ENCODE measurements around the gene CDC42BPB.

Gene CDC42BPB

DNA sequence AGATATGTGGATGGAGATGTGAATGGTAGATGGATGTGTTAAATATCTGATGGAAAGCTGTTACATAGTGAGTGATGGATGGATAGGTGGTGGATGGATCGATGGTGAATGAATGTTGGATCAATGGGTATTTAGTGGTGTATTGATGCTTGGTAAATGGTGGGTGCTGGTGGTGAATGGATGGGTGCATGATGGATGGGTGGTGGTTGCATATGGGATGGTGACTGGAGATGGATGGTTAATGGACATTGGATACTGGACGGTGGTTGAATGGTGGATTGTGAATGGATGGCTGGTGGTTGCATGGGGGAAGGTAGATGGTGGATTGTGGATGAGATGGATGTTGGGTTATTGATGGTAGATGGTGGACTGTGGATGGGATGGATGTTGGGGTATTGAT lies 24.6 kb upstream of the CDC42BPB start:
- H3K36me3 ChIP-seq (ENCODE audit: control insufficient read depth, insufficient read depth, low read length) = no peaks in the 10 kb centered on the region
- H3K4me3 ChIP-seq (ENCODE audit: low read depth, low read length) = no peak overlapping the region
- peaks cover 57% of the 10 kb centered on the region for H3K27me3 ChIP-seq (ENCODE audit: control insufficient read depth, insufficient read depth, low read length)
- no peak overlapping the region for H3K9ac ChIP-seq (ENCODE audit: low read length)
- H3K4me1 ChIP-seq (ENCODE audit: control insufficient read depth, insufficient read depth, low read length) = peaks cover 2% of the 10 kb centered on the region; the same call in 1 of the 2 replicates
- no peaks in the 10 kb centered on the region for H3K9me3 ChIP-seq (ENCODE audit: control insufficient read depth, insufficient read depth, low read depth, low read length)
- H3K27ac ChIP-seq (ENCODE audit: low read depth, low read length) = no peak overlapping the region

DNA sequence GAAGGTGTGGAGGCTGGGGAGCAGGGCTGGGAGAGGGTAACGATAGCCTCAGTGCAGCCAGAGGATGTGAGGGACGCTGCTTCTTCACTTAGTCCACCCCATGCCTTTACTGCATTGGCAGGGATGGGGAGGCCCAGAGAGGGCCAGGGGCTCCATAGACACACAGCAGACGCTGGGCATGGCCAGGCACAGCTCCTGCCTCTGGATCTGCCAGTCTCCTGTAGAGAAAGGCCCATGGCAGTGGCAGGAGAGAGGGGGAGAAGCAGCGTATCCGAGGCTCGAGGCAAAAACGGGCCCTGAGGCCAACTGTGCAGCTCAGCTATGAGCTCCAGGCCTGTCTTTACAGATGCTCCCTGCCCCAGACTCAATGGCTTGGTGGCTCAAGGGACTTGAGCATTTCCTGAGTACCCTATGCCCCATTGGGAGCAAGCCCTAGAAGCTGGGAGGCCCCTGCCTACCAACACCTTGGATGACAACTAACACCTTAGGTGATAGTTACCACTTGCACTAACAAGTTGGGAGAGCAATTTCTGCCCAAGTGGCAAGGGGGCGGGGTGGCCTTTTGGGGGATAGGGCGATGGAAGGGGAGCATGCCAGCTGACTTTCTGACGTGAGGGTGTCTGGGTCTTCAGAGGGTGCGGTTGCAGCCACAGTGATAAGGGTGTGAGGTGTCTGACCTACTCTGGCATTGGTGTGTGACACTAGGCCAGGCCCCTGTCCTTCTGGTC lies 21.7 kb upstream of the CDC42BPB start:
- H3K9me3 ChIP-seq (ENCODE audit: control insufficient read depth, insufficient read depth, low read depth, low read length) = no peaks in the 10 kb centered on the region
- H3K9ac ChIP-seq (ENCODE audit: low read length) = no peak overlapping the region
- no peaks in the 10 kb centered on the region for H3K36me3 ChIP-seq (ENCODE audit: control insufficient read depth, insufficient read depth, low read length)
- H3K4me3 ChIP-seq (ENCODE audit: low read depth, low read length) = no peak overlapping the region
- H3K27me3 ChIP-seq (ENCODE audit: control insufficient read depth, insufficient read depth, low read length) = peaks cover 48% of the 10 kb centered on the region
- no peak overlapping the region for H3K27ac ChIP-seq (ENCODE audit: low read depth, low read length)
- peaks cover 8% of the 10 kb centered on the region; the same call in 1 of the 2 replicates for H3K4me1 ChIP-seq (ENCODE audit: control insufficient read depth, insufficient read depth, low read length)

DNA sequence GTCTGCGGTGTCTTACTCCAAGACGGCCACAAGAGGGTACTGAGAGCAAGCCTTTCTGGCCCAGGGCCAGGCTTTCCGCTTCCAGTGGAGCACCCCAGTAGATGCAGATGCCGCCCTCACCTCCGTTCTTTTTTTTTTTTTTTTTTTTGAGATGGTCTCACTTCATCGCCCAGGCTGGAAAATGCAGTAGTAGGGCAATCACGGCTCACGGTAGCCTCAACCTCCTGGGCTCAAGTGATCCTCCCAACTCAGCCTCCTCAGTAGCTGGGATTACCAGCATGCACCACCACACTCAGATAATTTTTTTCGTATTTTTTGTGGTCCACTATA lies 21.0 kb upstream of the CDC42BPB start:
- Histone ChIP-seq H3K4me1 (ENCODE audit: control insufficient read depth, insufficient read depth, low read length) (peaks cover 8% of the 10 kb centered on the region; the same call in 1 of the 2 replicates), H3K9me3 (ENCODE audit: control insufficient read depth, insufficient read depth, low read depth, low read length) (no peaks in the 10 kb centered on the region), H3K27me3 (ENCODE audit: control insufficient read depth, insufficient read depth, low read length) (peaks cover 42% of the 10 kb centered on the region), H3K9ac (ENCODE audit: low read length) (no peak overlapping the region), H3K4me3 (ENCODE audit: low read depth, low read length) (no peak overlapping the region), H3K36me3 (ENCODE audit: control insufficient read depth, insufficient read depth, low read length) (no peaks in the 10 kb centered on the region), H3K27ac (ENCODE audit: low read depth, low read length) (no peak overlapping the region)

DNA sequence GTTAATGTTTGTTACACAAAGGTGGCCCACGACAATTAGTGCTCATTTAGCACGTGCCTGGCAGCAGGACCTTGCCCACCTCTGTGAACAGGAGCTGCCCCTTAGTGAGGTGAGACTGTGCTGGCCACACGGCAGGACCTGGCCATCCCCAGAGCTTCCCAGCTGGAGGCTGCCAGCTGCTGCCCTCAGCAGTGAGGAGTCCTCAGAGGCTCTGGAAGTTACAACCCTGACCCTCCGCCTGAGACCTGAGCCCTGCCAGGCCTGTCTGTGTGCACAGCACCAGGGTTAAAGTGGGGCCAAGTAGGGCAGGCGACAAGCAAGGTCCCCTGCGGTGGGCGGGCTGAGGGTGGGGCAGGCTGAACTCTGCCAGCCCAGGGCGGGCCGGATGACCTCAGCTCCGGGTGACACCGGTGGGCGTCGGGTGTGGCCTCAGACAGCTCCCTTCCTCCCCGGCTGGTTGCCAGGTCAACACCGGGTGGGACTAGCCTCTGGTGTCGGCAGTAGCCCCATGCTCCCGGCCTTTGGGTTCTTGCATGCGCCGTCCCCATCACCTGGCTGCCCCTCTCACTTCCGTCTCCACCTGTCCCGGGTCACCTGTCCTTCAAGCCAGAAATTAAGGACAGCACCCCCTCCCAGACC lies 17.5 kb upstream of the CDC42BPB start:
- Histone ChIP-seq H3K36me3 (ENCODE audit: control insufficient read depth, insufficient read depth, low read length) (no peaks in the 10 kb centered on the region), H3K4me3 (ENCODE audit: low read depth, low read length) (peak overlapping the region; percentile 76), H3K27ac (ENCODE audit: low read depth, low read length) (no peak overlapping the region), H3K9ac (ENCODE audit: low read length) (peak overlapping the region; percentile 31), H3K27me3 (ENCODE audit: control insufficient read depth, insufficient read depth, low read length) (peaks cover 12% of the 10 kb centered on the region), H3K9me3 (ENCODE audit: control insufficient read depth, insufficient read depth, low read depth, low read length) (no peaks in the 10 kb centered on the region), H3K4me1 (ENCODE audit: control insufficient read depth, insufficient read depth, low read length) (peaks cover 8% of the 10 kb centered on the region; the same call in 1 of the 2 replicates)

DNA sequence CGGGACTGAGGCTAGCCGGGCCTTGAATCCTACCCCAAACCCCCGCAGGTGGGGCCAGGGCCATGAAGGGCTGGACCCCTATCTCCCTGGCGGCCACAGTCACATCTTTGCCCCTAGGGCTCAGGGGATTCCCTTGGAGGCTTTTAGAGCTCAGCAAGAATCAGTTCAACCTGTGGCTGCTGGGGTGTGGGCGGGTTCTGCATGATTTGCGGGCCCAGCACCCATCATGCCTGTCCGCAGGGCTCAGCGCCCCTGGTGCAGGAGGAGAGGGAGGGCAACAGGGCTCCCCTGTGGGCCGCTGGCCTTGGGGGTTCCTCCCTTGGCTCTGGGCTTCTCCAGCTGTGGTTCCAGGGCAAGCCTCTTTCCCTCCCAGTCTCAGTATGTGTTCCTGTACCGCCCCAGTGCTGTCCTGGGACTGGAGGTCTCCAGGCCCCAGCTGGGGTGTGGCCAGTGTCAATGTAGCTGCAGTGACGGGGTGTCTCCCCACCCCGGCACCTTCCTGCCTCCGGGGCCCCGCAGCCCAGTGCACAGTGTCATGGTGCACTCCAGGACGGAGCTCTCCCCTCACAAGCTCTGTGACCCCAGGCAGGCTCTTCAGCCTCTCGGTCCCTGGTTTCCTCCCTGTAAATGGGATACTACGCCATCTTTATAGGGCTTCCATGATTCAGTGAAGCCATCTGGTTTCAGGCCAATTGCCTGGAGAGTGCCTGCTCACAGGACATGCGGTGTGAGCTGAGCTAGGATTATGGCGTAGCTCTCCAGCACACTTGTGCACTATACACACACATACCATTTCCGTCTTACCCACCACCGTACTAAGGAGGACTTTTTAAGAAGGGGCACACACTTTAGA lies 16.8 kb upstream of the CDC42BPB start:
- Histone ChIP-seq H3K9me3 (ENCODE audit: control insufficient read depth, insufficient read depth, low read depth, low read length) (no peaks in the 10 kb centered on the region), H3K4me1 (ENCODE audit: control insufficient read depth, insufficient read depth, low read length) (peaks cover 8% of the 10 kb centered on the region; the same call in 1 of the 2 replicates), H3K27me3 (ENCODE audit: control insufficient read depth, insufficient read depth, low read length) (peaks cover 10% of the 10 kb centered on the region), H3K36me3 (ENCODE audit: control insufficient read depth, insufficient read depth, low read length) (no peaks in the 10 kb centered on the region), H3K9ac (ENCODE audit: low read length) (no peak overlapping the region), H3K4me3 (ENCODE audit: low read depth, low read length) (no peak overlapping the region), H3K27ac (ENCODE audit: low read depth, low read length) (no peak overlapping the region)

DNA sequence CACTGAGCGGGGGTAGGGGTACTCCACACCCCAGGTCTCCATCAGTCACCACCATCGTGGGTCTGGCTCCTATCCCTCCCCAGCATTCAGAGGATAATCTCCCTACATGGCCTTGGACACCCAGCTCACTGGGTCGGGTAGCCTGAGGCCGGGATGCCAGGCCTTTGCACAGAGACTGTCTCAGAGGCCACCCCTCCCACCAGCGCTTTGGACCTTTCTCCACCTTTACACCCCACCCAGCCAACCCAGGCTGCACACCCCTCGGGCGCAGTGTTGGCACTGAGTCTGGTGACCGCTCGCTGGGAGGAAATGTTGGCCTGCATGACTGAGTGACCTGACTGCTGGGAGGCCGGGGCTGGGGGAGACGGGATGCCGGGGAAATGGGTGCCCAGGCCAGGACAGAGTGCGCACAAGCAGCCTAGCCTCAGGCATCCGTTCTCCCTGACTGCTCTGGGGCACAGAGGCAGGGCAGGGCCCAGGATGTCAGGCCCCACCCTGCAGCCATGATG lies 16.1 kb upstream of the CDC42BPB start:
- H3K9me3 ChIP-seq (ENCODE audit: control insufficient read depth, insufficient read depth, low read depth, low read length) = no peaks in the 10 kb centered on the region
- H3K4me3 ChIP-seq (ENCODE audit: low read depth, low read length) = no peak overlapping the region
- H3K9ac ChIP-seq (ENCODE audit: low read length) = no peak overlapping the region
- no peaks in the 10 kb centered on the region for H3K36me3 ChIP-seq (ENCODE audit: control insufficient read depth, insufficient read depth, low read length)
- H3K4me1 ChIP-seq (ENCODE audit: control insufficient read depth, insufficient read depth, low read length) = peaks cover 8% of the 10 kb centered on the region; the same call in 1 of the 2 replicates
- H3K27me3 ChIP-seq (ENCODE audit: control insufficient read depth, insufficient read depth, low read length) = peaks cover 7% of the 10 kb centered on the region; the same call in 1 of the 2 replicates
- H3K27ac ChIP-seq (ENCODE audit: low read depth, low read length) = no peak overlapping the region

DNA sequence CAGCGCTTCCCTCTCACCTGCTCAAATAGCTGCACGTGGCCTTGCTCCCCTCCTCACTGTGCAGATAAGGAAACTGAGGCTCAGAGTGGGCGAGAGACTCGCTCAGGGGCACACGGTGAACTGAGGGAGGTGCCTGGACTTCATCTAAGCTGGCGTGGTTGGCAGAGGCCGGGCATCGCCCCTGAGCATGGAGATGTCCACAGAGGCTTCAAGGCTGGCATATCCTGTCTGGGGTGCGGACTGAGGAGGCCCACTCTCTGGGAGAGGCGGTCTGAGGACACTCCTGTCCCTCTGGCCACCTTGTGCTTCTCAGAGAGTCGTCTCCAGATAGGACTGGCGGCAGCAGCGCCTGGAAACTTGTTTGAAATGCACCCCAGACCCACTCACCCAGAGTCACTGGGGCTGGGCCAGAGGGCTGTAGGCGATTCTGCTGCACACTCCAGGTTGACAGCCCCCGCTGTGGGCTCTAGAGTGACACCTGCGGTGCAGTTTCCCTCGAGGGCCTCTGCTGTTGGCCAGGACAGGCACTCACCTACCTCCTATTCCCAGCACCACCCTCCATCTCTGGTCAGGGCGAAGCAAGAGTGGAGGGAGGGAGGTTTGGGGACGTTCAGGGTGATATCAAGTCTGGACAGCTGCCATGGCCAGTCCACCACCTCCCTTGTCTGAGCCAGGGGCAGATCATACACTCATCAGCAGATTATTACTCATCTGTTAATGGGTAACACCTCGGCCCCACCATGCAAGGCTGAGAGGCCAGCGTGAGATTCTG lies 15.4 kb upstream of the CDC42BPB start:
- peaks cover 7% of the 10 kb centered on the region; the same call in 1 of the 2 replicates for H3K27me3 ChIP-seq (ENCODE audit: control insufficient read depth, insufficient read depth, low read length)
- no peaks in the 10 kb centered on the region for H3K9me3 ChIP-seq (ENCODE audit: control insufficient read depth, insufficient read depth, low read depth, low read length)
- H3K4me3 ChIP-seq (ENCODE audit: low read depth, low read length) = no peak overlapping the region
- no peak overlapping the region for H3K27ac ChIP-seq (ENCODE audit: low read depth, low read length)
- no peak overlapping the region for H3K9ac ChIP-seq (ENCODE audit: low read length)
- no peaks in the 10 kb centered on the region for H3K36me3 ChIP-seq (ENCODE audit: control insufficient read depth, insufficient read depth, low read length)
- peaks cover 8% of the 10 kb centered on the region; the same call in 1 of the 2 replicates for H3K4me1 ChIP-seq (ENCODE audit: control insufficient read depth, insufficient read depth, low read length)

DNA sequence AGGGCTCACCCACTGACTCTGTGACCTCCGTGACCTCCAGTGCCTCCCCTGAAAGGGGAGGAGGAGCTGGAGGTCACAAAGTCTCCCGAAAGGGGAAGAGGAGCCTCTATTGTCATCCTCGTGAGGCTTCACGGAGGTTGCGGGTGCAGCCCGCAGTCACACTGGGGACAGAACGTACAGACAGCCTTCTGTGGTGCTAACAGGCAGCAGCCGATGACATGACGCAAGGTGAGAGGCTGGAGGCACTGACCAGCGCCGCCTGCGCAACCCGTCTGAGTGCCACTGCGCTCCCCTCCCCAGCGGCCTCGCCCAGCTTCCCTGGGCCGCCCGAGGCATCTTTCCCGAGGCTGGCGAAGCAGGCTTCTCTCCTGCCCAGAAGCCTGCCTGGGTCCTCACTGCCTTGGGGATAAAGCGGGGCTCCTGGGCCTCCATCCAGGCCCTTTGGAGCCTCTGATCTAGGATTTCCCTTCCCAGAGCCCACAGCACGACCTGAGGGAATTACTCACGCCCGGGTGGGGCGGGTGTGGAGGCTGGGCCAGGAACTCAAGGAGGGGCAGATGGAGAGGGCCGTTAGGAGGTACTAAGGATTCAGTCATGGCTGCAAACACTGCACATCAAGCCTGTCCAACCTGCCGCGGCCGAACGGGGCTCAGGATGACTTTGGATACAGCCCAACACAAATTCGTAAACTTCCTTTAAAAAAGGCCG lies 14.3 kb upstream of the CDC42BPB start:
- Histone ChIP-seq H3K27ac (ENCODE audit: low read depth, low read length) (no peak overlapping the region), H3K36me3 (ENCODE audit: control insufficient read depth, insufficient read depth, low read length) (no peaks in the 10 kb centered on the region), H3K9ac (ENCODE audit: low read length) (no peak overlapping the region), H3K27me3 (ENCODE audit: control insufficient read depth, insufficient read depth, low read length) (peaks cover 7% of the 10 kb centered on the region; the same call in 1 of the 2 replicates), H3K9me3 (ENCODE audit: control insufficient read depth, insufficient read depth, low read depth, low read length) (no peaks in the 10 kb centered on the region), H3K4me3 (ENCODE audit: low read depth, low read length) (no peak overlapping the region), H3K4me1 (ENCODE audit: control insufficient read depth, insufficient read depth, low read length) (peaks cover 8% of the 10 kb centered on the region; the same call in 1 of the 2 replicates)

DNA sequence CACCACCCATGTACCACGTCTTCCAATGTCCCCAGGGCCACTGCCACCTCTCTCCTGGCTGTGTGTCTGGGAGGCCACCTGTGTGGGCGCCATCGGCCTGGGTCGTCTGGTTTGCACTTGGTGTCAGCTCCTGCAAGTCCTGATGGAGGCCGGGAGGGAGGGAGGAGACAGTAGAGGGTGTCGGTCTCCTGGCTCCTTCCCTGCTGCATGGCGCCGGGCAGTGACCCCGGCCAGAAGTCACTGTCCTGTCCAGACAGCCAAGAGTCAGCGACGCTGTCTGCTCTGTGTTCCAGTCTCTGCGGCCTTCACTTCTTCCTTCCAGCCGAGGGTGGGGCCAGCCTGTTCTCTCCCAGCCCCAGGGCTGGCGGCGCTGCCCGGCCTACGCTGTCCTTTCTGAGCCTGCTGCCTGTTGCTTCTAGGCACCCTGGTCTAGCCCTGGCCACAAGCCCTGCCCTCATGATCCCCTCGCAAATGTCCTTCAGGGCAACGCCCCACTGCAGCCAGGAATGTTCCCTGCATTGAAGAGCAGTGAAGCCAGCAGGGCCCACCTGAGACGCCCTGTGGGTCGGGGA lies 13.7 kb upstream of the CDC42BPB start:
- Histone ChIP-seq H3K9ac (ENCODE audit: low read length) (no peak overlapping the region), H3K36me3 (ENCODE audit: control insufficient read depth, insufficient read depth, low read length) (no peaks in the 10 kb centered on the region), H3K9me3 (ENCODE audit: control insufficient read depth, insufficient read depth, low read depth, low read length) (no peaks in the 10 kb centered on the region), H3K27me3 (ENCODE audit: control insufficient read depth, insufficient read depth, low read length) (peaks cover 7% of the 10 kb centered on the region; the same call in 1 of the 2 replicates), H3K4me3 (ENCODE audit: low read depth, low read length) (no peak overlapping the region), H3K4me1 (ENCODE audit: control insufficient read depth, insufficient read depth, low read length) (peaks cover 8% of the 10 kb centered on the region; the same call in 1 of the 2 replicates), H3K27ac (ENCODE audit: low read depth, low read length) (no peak overlapping the region)

Data from HUES6 (cell line).